Osteoblast (primary cell): ENCODE results near the gene EIPR1. TPM values are rescaled to one million over a fixed set of nuclear protein-coding genes. Genes with fewer than 3 reads are reported as not detected.

ENCODE experiments used
- DNase-seq: peaks from one replicate; pipeline ENCODE4 v3.0.0; 2011; ENCODE audit warnings: low spot score, mixed read lengths; ENCODE audit not compliant: insufficient read length; ENCODE audit errors: missing footprints
- H2AFZ ChIP-seq: 2 replicates; pipeline ENCODE4 v1.6.0; 2011; ENCODE audit warnings: mild to moderate bottlenecking, low read length
- H3K27ac ChIP-seq: 2 replicates; pipeline ENCODE4 v1.5.1; 2011; ENCODE audit warnings: mild to moderate bottlenecking, low read depth, low read length, moderate library complexity
- H3K27me3 ChIP-seq: 2 replicates; pipeline ENCODE4 v1.6.0; 2012; ENCODE audit warnings: mild to moderate bottlenecking, control low read depth, inconsistent platforms, low read length, moderate library complexity; ENCODE audit not compliant: insufficient read depth
- H3K36me3 ChIP-seq: 2 replicates; pipeline ENCODE4 v1.5.1; 2011; ENCODE audit warnings: mild to moderate bottlenecking, low read length, control low read depth, moderate library complexity; ENCODE audit not compliant: insufficient read depth
- H3K4me1 ChIP-seq: 2 replicates; pipeline ENCODE4 v1.5.1; 2011; ENCODE audit warnings: mild to moderate bottlenecking, low read length, control low read depth, moderate library complexity; ENCODE audit not compliant: insufficient read depth
- H3K4me2 ChIP-seq: 2 replicates; pipeline ENCODE4 v1.6.0; 2011; ENCODE audit warnings: mild to moderate bottlenecking, low read length; ENCODE audit not compliant: insufficient read depth
- H3K4me3 ChIP-seq: fragments of 200-600 bp; sonication (generic); 3 replicates; pipeline ENCODE4 v1.5.1; 2012; ENCODE audit warnings: mild to moderate bottlenecking, low read length, inconsistent platforms; ENCODE audit not compliant: insufficient read depth
- H3K79me2 ChIP-seq: 2 replicates; pipeline ENCODE4 v1.6.0; 2012; ENCODE audit warnings: mild to moderate bottlenecking, low read length, control low read depth, inconsistent platforms; ENCODE audit not compliant: insufficient read depth
- H3K9me3 ChIP-seq: 2 replicates; pipeline ENCODE4 v1.5.1; 2011; ENCODE audit warnings: low read depth, low read length, control low read depth
- H4K20me1 ChIP-seq: 2 replicates; pipeline ENCODE4 v1.6.0; 2012; ENCODE audit warnings: mild to moderate bottlenecking, low read length, control low read depth; ENCODE audit not compliant: insufficient read depth
- CTCF ChIP-seq: IDR thresholded peaks from 2 replicates; pipeline ENCODE4 v1.5.1; 2011; ENCODE audit warnings: mild to moderate bottlenecking, low read depth, low read length, moderate library complexity; ENCODE audit errors: extremely low read depth
- total RNA-seq: library from RNA; depleted of rRNA; stranded (reverse); fragments of >200 nt; gene quantifications from 2 replicates; pipeline ENCODE4 v1.2.3, GENCODE V29; 2012

Gene EIPR1
- total RNA-seq, 1 donor: 17.7 TPM

- no peak overlapping the region for H3K4me2 ChIP-seq
- no peaks in the 10 kb centered on the region for H4K20me1 ChIP-seq
- H2AFZ ChIP-seq: no peak overlapping the region
- H3K9me3 ChIP-seq: no peaks in the 10 kb centered on the region
- no peak for TF ChIP-seq CTCF
- H3K4me1 ChIP-seq: no peaks in the 10 kb centered on the region
- H3K79me2 ChIP-seq: no peaks in the 10 kb centered on the region
- no peaks in the 10 kb centered on the region for H3K36me3 ChIP-seq
- H3K27ac ChIP-seq: no peak overlapping the region
- no peak for DNase-seq
- H3K4me3 ChIP-seq: no peak overlapping the region
- no peaks in the 10 kb centered on the region for H3K27me3 ChIP-seq
Observed at GRCh38 chr2:3145471-3146021, 232.1 kb downstream of the EIPR1 start.

GRCh38 chr2:3144856-3145255 is 232.8 kb downstream of the EIPR1 start:
- Histone ChIP-seq H3K4me2 (no peak overlapping the region), H3K4me1 (no peaks in the 10 kb centered on the region), H3K36me3 (no peaks in the 10 kb centered on the region), H3K27me3 (no peaks in the 10 kb centered on the region), H3K9me3 (no peaks in the 10 kb centered on the region), H3K4me3 (no peak overlapping the region), H3K27ac (no peak overlapping the region), H4K20me1 (no peaks in the 10 kb centered on the region), H2AFZ (no peak overlapping the region), H3K79me2 (no peaks in the 10 kb centered on the region)
- no peak for TF ChIP-seq CTCF
- no peak for DNase-seq

- TF ChIP-seq CTCF: no peak
Observed at GRCh38 chr2:3143602-3144001, 234.0 kb downstream of the EIPR1 start.

GRCh38 chr2:3142961-3143571 is 234.6 kb downstream of the EIPR1 start:
- Histone ChIP-seq H3K27ac (no peak overlapping the region), H4K20me1 (no peaks in the 10 kb centered on the region), H3K4me2 (no peak overlapping the region), H3K27me3 (no peaks in the 10 kb centered on the region), H3K4me1 (no peaks in the 10 kb centered on the region), H3K36me3 (no peaks in the 10 kb centered on the region), H2AFZ (no peak overlapping the region), H3K4me3 (no peak overlapping the region), H3K79me2 (no peaks in the 10 kb centered on the region), H3K9me3 (no peaks in the 10 kb centered on the region)
- no peak for DNase-seq
- no peak for TF ChIP-seq CTCF

More at GRCh38 chr2:3143602-3144001, 234.0 kb downstream of the EIPR1 start:
- Histone ChIP-seq H3K79me2 (no peaks in the 10 kb centered on the region), H3K27me3 (no peaks in the 10 kb centered on the region), H3K36me3 (no peaks in the 10 kb centered on the region), H3K9me3 (no peaks in the 10 kb centered on the region), H3K4me1 (no peaks in the 10 kb centered on the region), H2AFZ (no peak overlapping the region), H4K20me1 (no peaks in the 10 kb centered on the region), H3K4me3 (no peak overlapping the region), H3K27ac (no peak overlapping the region), H3K4me2 (no peak overlapping the region)
- no peak for DNase-seq
